HepG2 (cell line): ENCODE data around the gene ESR2. TPM values are rescaled to one million over a fixed set of nuclear protein-coding genes. Genes with fewer than 3 reads are reported as not detected.

Experiments
- ATAC-seq: fragments of 200-7000 bp; cut with Tn5 transposase; 3 replicates; pipeline ENCODE4 v1.9.1; 2020; ENCODE audit warnings: mild to moderate bottlenecking, moderate library complexity
- BruUV-seq: library from RNA; stranded (reverse); fragments of 400-500 nt; replicated peaks from 2 replicates; lab custom pipeline; 2021; lab: Mats Ljungman, UMichigan
- CTCF ChIA-PET: fragments of 300-600 bp; formaldehyde crosslinking; extraction: SDS; loops from one replicate; lab custom pipeline; 2021; ENCODE audit warnings: low total read pairs, inconsistent platforms, low intra/inter-chr PET ratio; lab: Yijun Ruan, JAX
- POLR2A ChIA-PET: fragments of 350-600 bp; sonication (Branson Sonifier 250); formaldehyde crosslinking; loops from one replicate; lab custom pipeline; 2020; ENCODE audit warnings: antibody characterized with exemption, inconsistent platforms; lab: Yijun Ruan, JAX
- DNase-seq: peaks from one replicate; pipeline ENCODE4 v3.0.0-alpha.2; 2015; ENCODE audit warnings: low spot score
- FAIRE-seq: peaks from 3 replicates; lab custom pipeline; 2011; peaks lifted over from hg19 to GRCh38; lab: Jason Lieb, UNC
- H2AFZ ChIP-seq: one replicate; pipeline ENCODE4 v1.6.1; 2011; ENCODE audit warnings: low read length, inconsistent platforms
- H3K27ac ChIP-seq: fragments of 300-600 bp; 3 replicates; pipeline ENCODE4 v1.8.0; 2011; ENCODE audit warnings: mixed run types, mild to moderate bottlenecking, mixed read lengths, low read length, inconsistent platforms; ENCODE audit not compliant: insufficient read depth; ENCODE audit errors: extremely low read length
- H3K27me3 ChIP-seq, 2 experiments: fragments of 200-600 bp in 1 of 2; 2 replicates in 1 of 2; 3 replicates in 1 of 2; pipeline versions ENCODE4 v1.6.0 to v1.8.0; 2011; ENCODE audit warnings: low read length in 2 of 2, mild to moderate bottlenecking in 2 of 2, moderate library complexity in 2 of 2, inconsistent platforms in 1 of 2; ENCODE audit not compliant: insufficient read depth in 2 of 2, control insufficient read depth in 1 of 2
- H3K36me3 ChIP-seq, 2 experiments: fragments of 200-600 bp in 1 of 2; replicated peaks in 1 of 2; 2 replicates in 1 of 2; 3 replicates in 1 of 2; pipeline versions ENCODE4 v1.5.1 to v1.8.0; 2011; ENCODE audit warnings: low read length in 2 of 2, inconsistent platforms in 1 of 2; ENCODE audit not compliant: insufficient read depth in 2 of 2, control insufficient read depth in 1 of 2
- H3K4me1 ChIP-seq: 2 replicates; pipeline ENCODE4 v1.5.1; 2012; ENCODE audit warnings: low read length, inconsistent platforms; ENCODE audit not compliant: insufficient read depth
- H3K4me2 ChIP-seq: 2 replicates; pipeline ENCODE4 v1.6.0; 2011; ENCODE audit warnings: low read depth, low read length, inconsistent platforms
- H3K4me3 ChIP-seq, 3 experiments: fragments of 200-600 bp in 1 of 3; sonication (generic), shearing (Covaris generic) in 1 of 3; replicated peaks in 1 of 3; 2 replicates each; pipeline ENCODE4 v1.5.1; 2011 to 2016; ENCODE audit warnings: low read length in 3 of 3, inconsistent platforms in 2 of 3, low read depth in 2 of 3, mild to moderate bottlenecking in 2 of 3, control low read depth in 1 of 3, mixed read lengths in 1 of 3; ENCODE audit not compliant: insufficient read depth in 1 of 3
- H3K79me2 ChIP-seq: one replicate; pipeline ENCODE4 v1.6.1; 2011; ENCODE audit warnings: low read length, inconsistent platforms; ENCODE audit not compliant: insufficient read depth
- H3K9ac ChIP-seq: 2 replicates; pipeline ENCODE4 v1.6.0; 2011; ENCODE audit warnings: mild to moderate bottlenecking, low read depth, low read length, inconsistent platforms; ENCODE audit not compliant: insufficient read depth
- H3K9me3 ChIP-seq: 2 replicates; pipeline ENCODE4 v1.5.1; 2012; ENCODE audit warnings: mild to moderate bottlenecking, low read length
- H4K20me1 ChIP-seq: 2 replicates; pipeline ENCODE4 v1.6.0; 2011; ENCODE audit warnings: inconsistent platforms, mild to moderate bottlenecking, low read length, moderate library complexity; ENCODE audit not compliant: insufficient read depth
- CAMTA2 ChIP-seq: sonication (generic); formaldehyde crosslinking; IDR thresholded peaks from 2 replicates; pipeline ENCODE4 v1.4.0; 2020; ENCODE audit warnings: mild to moderate bottlenecking, missing genetic modification reagents, borderline replicate concordance
- CENPT ChIP-seq: sonication (generic); formaldehyde crosslinking; IDR thresholded peaks from 2 replicates; pipeline ENCODE4 v1.8.0; 2022; ENCODE audit warnings: low read depth, mild to moderate bottlenecking, moderate library complexity, missing genetic modification reagents
- KDM1A ChIP-seq: IDR thresholded peaks from 2 replicates; pipeline ENCODE4 v1.6.1; 2016; ENCODE audit warnings: missing compliant biosample characterization
- KDM5B ChIP-seq: sonication (generic); formaldehyde crosslinking; IDR thresholded peaks from 2 replicates; pipeline ENCODE4 v1.4.0; 2020; ENCODE audit warnings: missing genetic modification reagents, mild to moderate bottlenecking, borderline replicate concordance
- STAT5B ChIP-seq: sonication (generic); formaldehyde crosslinking; IDR thresholded peaks from 2 replicates; pipeline ENCODE4 v1.4.0; 2020; ENCODE audit warnings: missing genetic modification reagents
- THAP7 ChIP-seq: sonication (generic); formaldehyde crosslinking; IDR thresholded peaks from 2 replicates; pipeline ENCODE4 v1.8.1; 2023; ENCODE audit warnings: mild to moderate bottlenecking, missing genetic modification reagents
- ZNF382 ChIP-seq: sonication (generic); formaldehyde crosslinking; IDR thresholded peaks from 2 replicates; pipeline ENCODE4 v1.5.0; 2020; ENCODE audit warnings: missing genetic modification reagents, mild to moderate bottlenecking, borderline replicate concordance
- WGBS: methylation state at CpG from one replicate; pipeline ENCODE4 v1.1.6; 2017; ENCODE audit warnings: low lambda C conversion rate; 5-methylcytosine and 5-hydroxymethylcytosine counted together
- in situ Hi-C: cut with HindIII; loops from 2 replicates; pipeline ENCODE4 v1.10.0; 2017; ENCODE audit warnings: low pct_unique_long_range_greater_than_20kb; ENCODE audit not compliant: extremely low pct_ligation_motif_present
- intact Hi-C: fragments of 100-400 bp; cut with micrococcal nuclease; formaldehyde crosslinking; loops from one replicate; pipeline ENCODE4 v1.10.0; 2022; ENCODE audit not compliant: unreplicated experiment
- polyA plus RNA-seq, 8 experiments: library from polyadenylated mRNA; depleted of rRNA in 3 of 8; stranded (reverse) in 7 of 8; unstranded in 1 of 8; fragments of >200 nt; fragmentation: Illumina TruSeq in 4 of 8; extraction: Trizol in 4 of 8; gene quantifications; 2 replicates each; pipeline versions ENCODE4 v1.2.1 to v1.2.3, GENCODE V29; 2011 to 2016; ENCODE audit warnings: low read depth in 4 of 8, missing spikeins in 1 of 8, mixed read lengths in 1 of 8; ENCODE audit not compliant: insufficient read depth in 1 of 8
- total RNA-seq, 5 experiments: library from RNA; depleted of rRNA; stranded (reverse); fragments of >200 nt; fragmentation: Illumina TruSeq; extraction: Trizol; gene quantifications; 2 replicates each; pipeline ENCODE4 v1.2.3, GENCODE V29; 2016; ENCODE audit warnings: low read depth in 1 of 5

ESR2 gene
- total and polyA plus RNA-seq, 2 of the 13 experiments (the other 11 are each of a cell fraction or from before 2014, with no cell fraction given): 0.01 to 0.04 TPM

DNA sequence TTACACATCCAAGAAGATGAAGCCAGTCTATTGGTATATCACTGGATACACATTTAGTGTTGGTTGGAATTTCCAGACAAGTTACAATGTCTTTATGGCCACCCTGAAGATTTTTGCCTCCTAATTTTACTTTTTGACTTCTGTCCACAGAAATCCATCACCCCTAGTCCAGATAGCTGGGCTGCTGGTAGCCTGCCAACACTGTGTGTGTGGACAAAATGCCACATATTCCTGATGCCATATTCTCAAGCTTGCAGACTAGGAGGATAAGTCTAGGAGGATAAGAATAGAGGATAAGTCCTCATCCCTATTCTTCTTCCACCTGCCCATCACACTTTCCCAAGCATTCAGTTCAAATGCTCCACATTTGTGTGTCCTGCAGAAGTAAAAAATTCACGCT is 4.6 kb downstream of the ESR2 start:
- Histone ChIP-seq H3K36me3 (no peaks in the 10 kb centered on the region), H3K4me2 (no peak overlapping the region), H4K20me1 (no peaks in the 10 kb centered on the region), H3K9ac (no peak overlapping the region), H3K4me3 (no peak overlapping the region), H3K79me2 (no peaks in the 10 kb centered on the region), H2AFZ (no peak overlapping the region), H3K4me1 (peaks cover 16% of the 10 kb centered on the region), H3K9me3 (no peaks in the 10 kb centered on the region), H3K27ac (no peak overlapping the region), H3K27me3 (peaks cover 0 to 18% of the 10 kb centered on the region in 2 experiments; a peak in 3 of 5 replicates)
- DNase-seq (no peak), FAIRE-seq (no peak), ATAC-seq (no peak)
- ChIA-PET CTCF (no interaction called here), POLR2A (no interaction called here)
- BruUV-seq: no TSS peak
- TF ChIP-seq CENPT (CRISPR knock-in tag): no peak
- no peak for TF ChIP-seq CAMTA2 (CRISPR knock-in tag)
- no peak for TF ChIP-seq KDM1A
- TF ChIP-seq THAP7 (CRISPR knock-in tag): no peak
- 4% methylated on average over 1 of the region's 1 CpG for WGBS
- intact Hi-C loops (no loop called here), in situ Hi-C loops (loop anchor here (25.0 kb wide), 1 partner anchor 277 kb away; no protein-coding TSS in a partner anchor)

- no peak for FAIRE-seq
- H3K4me2 ChIP-seq: no peak overlapping the region
- peaks cover 0 to 3% of the 10 kb centered on the region in 2 experiments; a peak in 1 of 5 replicates for H3K27me3 ChIP-seq
- intact Hi-C loops (no loop called here), in situ Hi-C loops (loop anchor here (25.0 kb wide), 1 partner anchor 270 kb away; no protein-coding TSS in a partner anchor)
- no peaks in the 10 kb centered on the region for H4K20me1 ChIP-seq
- no peak for ATAC-seq
- no peak overlapping the region for H3K9ac ChIP-seq
- no peak for DNase-seq
- BruUV-seq: no TSS peak
- H2AFZ ChIP-seq: no peak overlapping the region
- H3K4me1 ChIP-seq: no peaks in the 10 kb centered on the region
- WGBS: 6% methylated on average over 2 of the region's 2 CpGs
- H3K36me3 ChIP-seq: no peaks in the 10 kb centered on the region
- TF ChIP-seq STAT5B (no peak), KDM5B (CRISPR knock-in tag) (no peak), ZNF382 (no peak)
- no peaks in the 10 kb centered on the region for H3K9me3 ChIP-seq
- POLR2A ChIA-PET: no interaction called here
- H3K27ac ChIP-seq: no peak overlapping the region
- H3K4me3 ChIP-seq: no peak overlapping the region
- H3K79me2 ChIP-seq: no peaks in the 10 kb centered on the region
- CTCF ChIA-PET: no interaction called here
Observed at GRCh38 chr14:64281805-64282204, 12.4 kb downstream of the ESR2 start.
